Fibroblast of skin of right biceps (primary cell): ENCODE measurements around the gene HNRNPH3.

Experiments
- DNase-seq: peaks from one replicate; pipeline ENCODE4 v3.0.0-alpha.2; 2013

HNRNPH3 gene

DNA sequence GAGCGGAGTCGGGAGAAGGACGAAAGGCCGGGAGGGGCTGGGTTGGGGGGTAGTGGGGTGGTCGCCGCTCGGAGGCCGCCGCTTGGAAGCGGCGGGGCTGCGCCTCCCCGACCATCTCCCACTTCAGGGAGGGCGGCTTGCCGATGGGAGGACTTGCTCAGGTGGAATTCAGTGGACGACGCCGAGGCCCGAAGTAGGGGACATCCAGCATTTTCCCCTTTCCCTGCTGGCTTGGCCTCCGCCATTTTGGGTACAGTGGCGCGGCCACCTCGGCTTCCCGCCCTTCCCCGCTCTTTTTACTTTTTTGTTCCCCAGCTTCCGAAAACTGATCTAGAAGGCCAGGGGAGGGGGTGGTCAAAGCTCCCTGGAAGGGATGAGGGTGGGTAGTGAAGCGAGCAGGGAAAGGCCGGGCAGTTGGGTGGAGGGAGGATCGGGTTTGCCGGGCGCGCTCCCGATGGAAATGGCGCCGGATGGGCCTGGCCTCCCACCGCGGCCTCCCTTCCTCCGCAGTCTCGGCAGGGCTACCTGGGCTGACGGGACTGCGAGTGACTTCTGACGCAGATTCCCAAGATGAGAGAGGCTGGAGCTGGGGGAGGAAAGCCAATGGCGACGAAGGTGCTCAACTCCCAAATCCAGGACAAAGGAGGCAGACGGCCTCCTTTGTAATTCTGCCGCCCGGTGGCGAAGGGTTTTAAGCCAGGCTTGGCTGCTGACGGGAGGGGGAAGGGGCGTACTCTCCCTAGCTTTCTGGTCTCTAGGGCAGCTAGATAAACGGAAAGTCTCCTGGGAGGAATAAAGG is 594 bp downstream of the HNRNPH3 start, which contains the start of gene PBLD:
TSS of gene PBLD (minus strand) at position 670 of the 799 bp plus-strand sequence. CDS start 26,084 bp downstream, outside the sequence.
- peak; percentile 87 for DNase-seq

DNA sequence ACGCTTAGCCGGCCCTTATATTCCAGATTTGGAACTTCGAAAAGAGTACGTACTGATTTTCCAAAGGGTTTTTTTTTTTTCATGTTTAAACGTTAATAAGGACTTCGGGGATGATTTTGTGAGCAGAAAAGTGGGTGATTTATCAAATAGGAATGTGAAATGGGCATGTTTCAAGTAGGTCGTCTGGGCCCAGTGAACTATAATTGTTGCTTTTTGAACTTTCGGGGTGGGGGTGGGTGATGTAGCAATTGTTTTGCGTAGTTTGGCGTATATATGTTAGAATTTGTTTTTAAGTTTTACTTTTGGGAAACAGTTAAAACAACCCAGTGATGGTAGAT is 1.2 kb downstream of the HNRNPH3 start:
- DNase-seq: no peak

DNA sequence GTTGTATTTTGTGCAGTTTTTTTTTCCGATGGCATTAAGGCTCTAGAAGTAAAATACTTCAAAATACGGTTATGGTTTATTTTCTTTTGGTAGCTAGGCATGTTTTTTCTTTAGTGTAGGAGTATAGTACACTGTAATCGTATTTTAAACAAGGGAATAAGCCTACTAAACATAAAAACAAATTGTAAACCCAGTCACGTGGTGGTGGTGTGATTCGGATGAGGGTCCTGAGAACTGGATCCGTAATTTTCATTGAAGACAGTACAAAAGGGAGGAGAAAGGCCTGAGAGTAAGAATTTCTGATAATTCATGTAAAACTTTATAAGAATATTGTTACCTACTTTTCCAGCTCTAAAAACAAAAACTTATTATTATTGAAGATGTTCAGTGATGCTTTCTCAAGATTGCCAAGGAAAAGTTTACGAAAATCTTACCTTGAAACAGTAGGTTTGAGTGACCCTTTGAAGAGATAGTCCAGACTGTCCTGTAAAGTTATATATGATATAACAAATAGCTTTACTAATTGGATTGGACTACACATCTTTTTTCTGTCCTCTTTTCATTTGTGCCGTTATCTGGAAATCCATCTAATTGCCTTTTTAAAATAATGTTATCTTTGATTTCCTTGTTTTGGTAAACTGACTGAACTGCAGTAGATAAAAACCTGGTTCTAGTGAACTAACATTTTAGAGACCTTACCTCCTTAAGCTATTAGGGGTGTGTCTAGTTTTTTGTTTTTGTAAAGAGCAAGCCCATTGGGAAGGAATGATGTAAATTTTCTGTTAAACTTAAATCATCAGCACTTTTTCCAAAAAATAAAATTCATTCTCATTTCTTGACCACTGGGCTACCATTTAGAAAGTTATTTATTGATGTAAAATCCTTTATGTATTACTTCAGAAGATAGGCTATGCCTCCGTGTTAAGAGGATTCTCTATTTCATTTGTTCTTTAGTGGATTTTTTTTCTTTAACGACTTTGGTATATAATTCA is 1.9 kb downstream of the HNRNPH3 start:
- DNase-seq: no peak

DNA sequence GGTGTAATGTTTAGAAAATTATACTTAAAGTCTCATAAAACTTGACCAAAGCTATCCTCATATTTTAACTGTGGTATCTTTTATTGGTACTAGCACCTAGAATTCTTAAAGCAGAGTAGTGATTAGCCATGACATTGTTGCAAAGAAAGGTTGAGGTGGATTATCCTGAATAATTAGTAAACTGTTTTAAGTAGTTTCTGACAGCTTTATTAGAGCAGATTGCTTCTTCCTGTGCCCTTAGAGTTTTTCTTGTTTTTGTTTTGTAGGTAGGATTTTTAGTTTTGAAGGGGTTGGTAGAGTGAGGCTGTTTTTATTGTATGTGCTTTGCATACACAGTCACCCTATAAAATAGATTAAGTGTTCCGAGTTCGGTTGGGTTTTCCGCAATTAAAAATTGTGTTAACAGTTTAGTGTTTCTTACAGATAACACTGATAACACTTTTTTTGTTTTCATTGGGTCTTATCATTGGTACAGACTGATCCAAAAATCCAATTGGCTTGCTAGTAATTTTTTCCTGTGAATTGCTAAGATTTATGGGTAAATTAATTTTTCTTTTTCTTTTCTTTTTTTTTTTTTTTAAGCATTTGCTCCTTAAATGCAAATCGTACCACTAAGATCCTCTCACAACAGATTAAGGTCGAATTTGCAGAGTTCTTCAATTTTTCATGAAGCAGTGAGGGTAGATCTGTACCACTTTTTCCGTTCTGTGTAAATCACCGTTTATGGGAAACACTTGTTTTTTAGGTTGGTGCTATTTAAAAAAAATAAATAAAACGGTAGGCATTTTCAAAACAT is 3.0 kb downstream of the HNRNPH3 start:
- no peak for DNase-seq

DNA sequence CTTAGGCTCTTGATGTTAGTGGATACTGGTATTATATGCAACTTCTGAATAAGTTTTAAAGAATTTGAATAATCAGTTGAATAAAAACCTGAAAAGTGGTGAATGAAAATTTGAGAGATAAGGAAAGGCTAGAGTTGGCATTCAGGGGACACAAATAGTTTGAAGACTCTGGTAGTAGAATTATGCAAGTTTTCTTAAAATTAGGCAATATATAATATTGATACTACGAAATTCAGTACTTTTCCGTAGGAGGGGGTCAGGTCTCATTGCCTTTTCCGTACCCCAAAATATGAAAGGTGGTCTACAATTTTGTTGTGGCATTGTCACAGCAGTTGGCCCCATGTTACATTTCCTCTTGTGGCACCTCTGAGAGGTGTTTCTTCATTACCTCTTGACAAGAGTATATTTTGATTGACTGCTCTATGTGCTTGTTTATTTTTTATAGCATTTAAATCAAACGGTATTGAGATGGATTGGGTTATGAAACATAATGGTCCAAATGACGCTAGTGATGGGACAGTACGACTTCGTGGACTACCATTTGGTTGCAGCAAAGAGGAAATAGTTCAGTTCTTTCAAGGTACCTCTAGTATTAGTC is 5.0 kb downstream of the HNRNPH3 start:
- DNase-seq: no peak

DNA sequence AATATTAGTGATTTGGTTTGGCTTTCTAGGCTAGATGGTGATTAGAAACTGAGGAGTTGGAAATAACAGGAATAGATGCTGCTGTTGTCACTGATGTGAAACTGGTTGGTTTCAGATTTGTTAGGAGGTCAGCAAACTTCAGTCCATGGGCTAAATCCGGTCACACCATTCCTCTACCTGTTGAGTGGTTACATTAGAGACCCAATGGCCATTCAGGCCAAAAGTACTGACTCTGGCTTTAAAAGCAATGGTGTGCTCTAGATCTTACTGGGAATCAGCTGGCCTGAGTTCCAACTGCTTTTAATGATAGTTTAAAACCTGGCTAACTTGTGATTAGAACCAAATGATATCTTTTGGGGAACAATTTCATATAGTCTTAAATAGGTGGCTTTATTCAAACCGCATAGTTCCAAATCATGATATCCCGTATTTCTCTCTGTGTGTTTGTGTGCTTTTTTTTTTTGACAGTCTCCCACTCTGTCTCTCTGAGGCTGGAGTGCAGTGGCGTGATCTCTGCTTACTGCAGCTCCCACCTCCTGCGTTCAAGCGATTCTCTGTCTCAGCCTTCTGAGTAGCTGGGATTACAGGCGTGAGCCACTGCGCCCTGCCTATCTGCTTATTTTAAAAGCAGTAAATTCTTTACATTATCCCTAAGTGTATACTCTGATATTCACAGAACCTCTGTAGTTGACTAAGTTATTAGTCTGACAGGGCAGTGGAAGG is 8.7 kb downstream of the HNRNPH3 start:
- no peak for DNase-seq

DNA sequence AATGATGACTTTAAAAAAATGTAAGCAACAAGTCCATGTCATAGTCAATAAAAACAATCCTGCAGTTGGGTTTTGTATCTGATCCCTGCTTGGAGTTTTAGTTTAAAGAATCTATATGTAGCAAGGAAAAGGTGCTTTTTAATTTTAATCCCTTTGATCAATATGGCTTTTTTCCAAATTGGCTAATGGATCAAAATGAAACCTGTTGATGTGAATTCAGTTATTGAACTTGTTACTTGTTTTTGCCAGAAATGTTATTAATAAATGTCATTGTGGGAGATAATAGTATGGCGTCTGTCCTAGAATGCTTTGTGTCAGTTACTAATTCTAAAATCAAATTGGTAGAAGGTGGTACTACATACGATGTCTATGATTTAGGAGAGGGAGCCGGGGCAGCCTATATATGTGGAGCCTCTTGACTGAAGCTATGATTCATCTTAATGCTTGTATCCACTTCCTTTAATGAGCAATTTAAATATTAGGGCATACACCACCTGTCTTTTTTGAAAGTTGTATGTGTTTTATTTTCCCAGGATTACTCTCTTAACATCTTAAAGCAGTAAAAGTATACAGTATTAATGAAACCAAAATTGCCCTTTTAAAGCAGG is 11.1 kb downstream of the HNRNPH3 start:
- DNase-seq: no peak

DNA sequence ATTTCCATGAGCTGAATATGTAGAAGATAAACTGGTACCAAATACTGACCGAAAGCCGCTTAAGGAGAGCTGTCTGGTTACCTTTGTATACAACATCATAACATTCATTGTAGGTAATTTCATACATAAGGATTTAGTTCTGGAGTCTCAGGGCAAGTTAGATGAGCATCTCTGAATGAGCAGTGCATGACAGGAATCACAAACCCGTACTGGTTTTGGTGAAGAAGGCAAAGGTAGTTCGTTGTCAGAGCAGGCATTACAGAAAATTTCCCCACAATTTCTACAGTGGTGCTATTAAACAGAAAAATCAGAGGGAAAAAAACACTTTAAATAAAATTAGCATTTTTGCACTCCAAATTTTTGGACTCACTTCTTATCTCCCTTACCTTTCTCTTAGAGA is 13.8 kb downstream of the HNRNPH3 start:
- no peak for DNase-seq

DNA sequence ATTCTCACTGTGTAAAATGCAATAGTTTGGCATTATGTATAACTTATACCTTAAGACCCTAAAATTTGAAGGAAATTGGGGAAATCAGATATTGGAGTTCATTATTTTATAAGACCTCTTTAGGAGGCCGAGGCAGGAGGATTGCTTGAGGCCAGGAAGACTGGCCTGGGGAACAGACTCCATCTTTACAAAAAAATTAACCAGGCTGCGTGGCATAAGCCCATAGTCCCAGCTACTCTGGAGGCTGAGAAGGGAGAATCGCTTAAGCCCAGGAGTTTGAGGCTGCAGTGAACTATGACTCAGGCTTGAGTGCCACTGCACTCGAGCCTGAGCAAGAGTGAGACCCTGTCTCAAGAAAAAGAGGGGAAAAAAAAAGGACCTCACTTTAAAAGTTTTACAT is 14.9 kb downstream of the HNRNPH3 start:
- DNase-seq: no peak

DNA sequence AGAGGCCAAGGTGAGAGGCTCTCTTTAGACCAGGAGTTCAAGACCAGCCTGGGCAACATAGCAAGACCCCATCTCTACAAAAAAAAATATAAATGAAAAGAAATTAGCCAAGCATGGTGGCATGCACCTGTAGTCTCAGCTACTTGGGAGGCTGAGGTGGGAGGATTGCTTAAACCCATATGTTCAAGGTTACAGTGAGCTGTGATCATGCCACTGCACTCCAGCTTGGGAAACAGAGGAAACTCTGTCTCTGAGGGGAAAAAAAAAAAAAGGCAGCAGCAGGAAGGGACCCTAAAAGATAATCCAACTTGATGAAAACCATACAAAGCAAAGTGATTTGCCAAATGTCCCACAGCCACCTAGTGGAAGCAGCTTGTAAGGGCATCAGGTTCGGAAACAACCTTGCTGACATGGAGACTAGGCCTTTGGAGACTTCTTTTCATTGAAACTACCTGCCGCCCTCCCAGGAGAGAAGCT is 16.4 kb downstream of the HNRNPH3 start:
- DNase-seq: peak; percentile 50

DNA sequence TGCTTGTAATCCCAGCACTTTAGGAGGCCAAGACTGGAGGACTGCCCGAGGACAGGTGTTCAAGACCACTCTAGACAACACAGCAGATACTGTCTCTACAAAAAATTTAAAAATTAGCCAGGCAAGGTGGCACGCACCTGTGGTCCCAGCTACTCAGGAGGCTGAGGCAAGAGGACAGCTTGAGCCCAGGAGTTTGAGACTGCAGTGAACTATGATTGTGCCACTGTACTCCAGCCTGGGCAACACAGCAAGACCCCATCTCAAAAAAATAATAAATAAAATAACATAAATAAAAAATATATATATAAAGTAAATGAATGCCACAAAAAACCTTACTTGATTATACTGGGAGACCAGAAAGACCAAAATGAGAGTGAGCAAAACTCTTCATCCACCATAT is 21.7 kb downstream of the HNRNPH3 start:
- DNase-seq: no peak

DNA sequence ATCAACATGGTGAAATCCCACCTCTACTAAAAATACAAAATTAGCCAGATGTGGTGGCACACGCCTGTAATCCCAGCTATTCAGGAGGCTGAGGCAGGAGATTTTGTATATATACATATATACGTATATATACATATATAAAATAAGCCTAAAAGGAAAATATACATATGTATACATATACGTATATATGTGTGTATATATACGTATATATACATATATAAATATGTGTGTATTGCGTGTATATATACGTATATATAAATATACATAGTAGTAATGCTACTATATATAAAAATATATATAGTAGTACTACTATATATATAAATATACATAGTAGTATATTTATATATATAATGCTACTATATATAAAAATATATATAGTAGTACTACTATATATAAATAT is 27.3 kb downstream of the HNRNPH3 start:
- DNase-seq: no peak

DNA sequence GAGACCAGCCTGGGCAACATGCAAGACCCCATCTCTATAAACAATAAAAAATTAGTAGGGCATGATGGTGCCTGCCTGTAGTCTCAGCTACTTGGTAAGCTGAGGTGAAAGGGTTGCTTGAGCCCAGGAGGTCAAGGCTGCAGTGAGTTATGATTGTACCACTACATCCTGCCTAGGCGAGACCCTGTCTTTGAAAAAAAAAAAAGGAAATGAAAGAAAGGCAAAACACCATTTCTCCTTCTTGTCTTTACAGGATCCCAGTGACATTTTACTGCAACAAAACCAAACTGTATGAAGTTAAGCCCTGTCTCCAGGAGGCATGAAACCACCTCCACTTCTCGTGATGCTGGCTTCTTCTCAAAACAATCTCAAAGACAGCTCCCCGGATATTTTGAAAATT is 30.7 kb downstream of the HNRNPH3 start:
- no peak for DNase-seq

DNA sequence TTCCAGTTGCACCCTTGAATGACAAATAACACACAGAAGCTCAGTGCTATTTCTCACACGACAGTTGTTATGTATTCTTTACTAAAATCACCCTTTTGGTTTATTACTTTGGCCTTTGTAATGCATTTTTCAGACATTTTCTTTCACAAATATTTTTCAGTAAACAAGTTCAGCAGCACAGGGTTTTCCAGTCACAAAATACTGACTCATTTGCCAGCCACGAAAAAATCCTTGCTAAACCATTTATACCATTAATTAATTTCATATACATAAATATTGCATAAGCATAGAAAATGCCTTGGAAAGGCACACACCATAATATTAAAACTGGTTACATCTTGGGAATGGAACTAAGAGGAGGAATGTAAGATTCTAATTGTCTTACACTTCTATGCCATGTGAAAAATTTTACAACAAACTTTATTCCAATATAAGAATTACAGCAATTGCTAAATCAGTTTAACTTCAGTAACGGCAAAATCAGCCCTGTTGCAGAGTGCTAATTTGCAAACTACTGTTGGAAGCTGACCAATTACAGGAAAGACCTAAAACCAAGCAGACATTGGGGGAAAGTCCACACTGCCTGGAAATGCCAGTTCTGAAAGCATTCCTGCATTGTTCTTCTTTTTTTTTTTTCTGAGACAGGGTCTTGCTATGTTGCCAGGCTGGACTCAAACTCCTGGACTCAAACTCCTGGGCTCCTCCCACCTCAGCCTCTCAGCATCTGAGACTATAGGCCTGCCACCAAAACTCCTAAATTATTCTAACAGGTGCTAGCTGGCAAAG is 32.4 kb downstream of the HNRNPH3 start:
- DNase-seq: peak; percentile 7

DNA sequence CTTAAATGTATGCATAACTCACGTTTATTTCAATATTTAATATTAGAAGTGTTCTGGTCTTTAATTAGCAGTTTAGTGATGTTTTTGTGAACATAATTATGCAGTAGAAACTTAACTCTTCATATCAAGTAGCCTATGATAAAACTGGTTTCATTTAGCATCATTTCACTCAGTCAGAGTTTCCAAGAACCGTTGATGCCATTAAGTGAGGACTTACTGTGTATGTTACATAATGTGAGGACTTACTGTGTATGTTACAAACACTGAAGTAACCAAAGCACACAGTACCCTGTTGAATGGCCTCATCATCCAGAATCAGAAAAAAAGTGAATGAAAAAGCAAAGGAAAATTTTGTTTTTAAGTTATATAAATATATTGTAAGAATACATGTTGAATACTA is 33.7 kb downstream of the HNRNPH3 start:
- no peak for DNase-seq

DNA sequence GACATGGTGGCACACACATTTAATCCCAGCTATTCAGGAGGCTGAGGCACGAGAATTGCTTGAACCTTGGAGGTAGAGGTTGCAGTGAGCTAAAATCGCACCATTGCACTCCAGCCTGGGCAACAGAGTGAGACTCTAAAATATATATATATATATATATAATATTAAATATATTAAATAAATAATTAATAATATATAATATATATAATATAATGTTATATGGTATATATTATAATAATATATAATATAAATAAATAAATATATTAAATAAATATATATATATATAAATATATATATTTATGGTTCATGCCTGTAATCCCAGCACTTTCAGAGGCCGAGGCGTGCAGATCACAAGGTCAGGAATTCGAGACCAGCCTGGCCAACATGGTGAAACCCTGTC is 34.7 kb downstream of the HNRNPH3 start:
- no peak for DNase-seq

DNA sequence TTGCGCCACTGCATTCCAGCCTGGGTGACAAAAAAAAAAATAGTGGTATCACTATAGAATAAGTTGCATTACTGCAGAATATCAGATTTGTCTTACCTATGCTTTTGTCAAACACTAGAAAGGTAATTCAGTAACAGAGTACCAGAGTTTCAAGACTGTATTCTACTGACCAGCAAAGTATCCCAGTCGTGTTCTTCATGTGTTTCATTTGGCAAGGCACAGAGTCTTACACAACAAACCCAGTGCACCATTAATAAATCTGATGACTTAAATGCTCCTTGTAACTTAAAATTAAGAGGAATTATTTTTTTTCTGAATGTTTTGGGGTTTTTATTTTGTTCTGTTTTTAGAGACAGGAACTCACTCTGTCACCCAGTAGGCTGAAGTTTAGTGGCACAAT is 35.3 kb downstream of the HNRNPH3 start:
- no peak for DNase-seq

DNA sequence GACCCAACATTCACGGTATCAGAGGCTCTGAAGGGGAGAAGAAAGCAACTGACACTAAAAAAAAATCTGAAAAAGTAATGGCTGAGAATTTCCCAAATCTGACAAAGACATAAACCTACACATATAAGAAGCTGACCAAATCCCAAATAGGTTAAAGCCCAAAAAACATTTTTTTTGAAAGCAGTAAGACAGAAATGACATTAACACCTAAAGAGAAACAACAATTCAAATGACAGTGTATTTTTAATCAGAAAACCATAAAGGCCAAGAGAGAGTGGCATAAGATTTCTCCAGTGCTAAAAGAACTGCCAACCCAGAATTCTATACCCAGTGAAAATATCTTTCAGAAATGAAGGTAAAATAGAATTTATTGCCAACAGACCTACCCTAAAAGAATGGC is 39.7 kb downstream of the HNRNPH3 start:
- no peak for DNase-seq

DNA sequence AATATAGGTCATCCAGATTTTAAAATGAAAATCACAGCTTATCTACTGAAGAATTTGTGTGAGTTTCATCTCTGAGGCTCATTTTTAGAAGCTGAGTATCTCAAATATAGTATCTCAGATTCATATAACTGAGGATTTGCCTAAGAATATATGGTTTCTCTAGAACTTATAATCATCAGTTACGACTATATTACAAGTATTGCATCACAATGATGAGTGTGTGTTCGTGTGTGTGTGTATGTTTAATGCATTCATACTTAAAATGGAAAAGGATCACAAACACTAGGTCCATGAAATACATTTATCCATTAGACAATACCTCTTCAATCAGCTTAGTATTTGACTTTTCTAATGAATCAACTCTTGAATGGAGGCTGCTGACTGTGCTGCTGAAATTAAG is 53.9 kb downstream of the HNRNPH3 start:
- DNase-seq: no peak
